HEK293T (cell line): ENCODE results near the gene NPTX2.

Experiments used
- BHLHE40 ChIP-seq: fragments of 450-650 bp; IDR thresholded peaks from 2 replicates; pipeline ENCODE4 v1.6.1; 2016; ENCODE audit warnings: mild to moderate bottlenecking, moderate library complexity, borderline replicate concordance
- CTBP1 ChIP-seq: fragments of 450-650 bp; IDR thresholded peaks from 2 replicates; pipeline ENCODE4 v1.6.1; 2016; ENCODE audit warnings: borderline replicate concordance
- ELF4 ChIP-seq: fragments of 450-650 bp; IDR thresholded peaks from 2 replicates; pipeline ENCODE4 v1.6.1; 2017; ENCODE audit warnings: antibody characterized with exemption
- FOXK2 ChIP-seq: fragments of 450-650 bp; IDR thresholded peaks from 2 replicates; pipeline ENCODE4 v1.6.1; 2016; ENCODE audit warnings: mild to moderate bottlenecking
- FOXM1 ChIP-seq: fragments of 450-650 bp; IDR thresholded peaks from 2 replicates; pipeline ENCODE4 v1.6.1; 2017; ENCODE audit warnings: mild to moderate bottlenecking, borderline replicate concordance
- LEF1 ChIP-seq: fragments of 450-650 bp; IDR thresholded peaks from 2 replicates; pipeline ENCODE4 v1.6.1; 2017; ENCODE audit warnings: mild to moderate bottlenecking, borderline replicate concordance
- NFRKB ChIP-seq: fragments of 450-650 bp; IDR thresholded peaks from 2 replicates; pipeline ENCODE4 v1.6.1; 2016; ENCODE audit warnings: mild to moderate bottlenecking, moderate library complexity
- PKNOX1 ChIP-seq: fragments of 450-650 bp; IDR thresholded peaks from 2 replicates; pipeline ENCODE4 v1.6.1; 2016
- SP1 ChIP-seq: fragments of 450-650 bp; IDR thresholded peaks from 2 replicates; pipeline ENCODE4 v1.6.1; 2017
- SUZ12 ChIP-seq: fragments of 450-650 bp; IDR thresholded peaks from 2 replicates; pipeline ENCODE4 v1.6.1; 2016; ENCODE audit warnings: mild to moderate bottlenecking
- TARDBP ChIP-seq: fragments of 450-650 bp; IDR thresholded peaks from 2 replicates; pipeline ENCODE4 v1.6.1; 2016
- ZNF384 ChIP-seq: fragments of 450-650 bp; IDR thresholded peaks from 2 replicates; pipeline ENCODE4 v1.6.1; 2016

GRCh38 chr7:98571986-98572385 is 45.1 kb upstream of the NPTX2 start:
- TF ChIP-seq FOXK2, result no peak
- TF ChIP-seq PKNOX1, result no peak
- no peak for TF ChIP-seq ZNF384
- no peak for TF ChIP-seq LEF1
- TF ChIP-seq CTBP1, result no peak
- no peak for TF ChIP-seq FOXM1
- TF ChIP-seq BHLHE40, result no peak
- no peak for TF ChIP-seq SP1
- TF ChIP-seq ELF4, result no peak
- no peak for TF ChIP-seq TARDBP
- TF ChIP-seq SUZ12, result no peak
- no peak for TF ChIP-seq NFRKB
